Adrenal gland (tissue), 5 donors: ENCODE data around the gene POC1A.

Experiments
- POLR2A ChIP-seq, 2 donors: fragments of 450-650 bp; IDR thresholded peaks; one replicate each; pipeline ENCODE4 v1.6.1; 2017; ENCODE audit warnings: antibody characterized with exemption in 2 of 2, mild to moderate bottlenecking in 2 of 2, moderate library complexity in 1 of 2
- TF ChIP-seq, protein P1 (sequence below), 6 experiments: fragments of 450-650 bp in 4 of 6; fragments of 200-600 bp in 2 of 6; sonication (generic) in 1 of 6; IDR thresholded peaks; 1 replicate in 5 of 6; 2 replicates in 1 of 6; pipeline versions ENCODE4 v1.5.1 to v1.8.0; 2016 to 2021; ENCODE audit warnings: antibody characterized with exemption in 6 of 6, mild to moderate bottlenecking in 2 of 6, moderate library complexity in 1 of 6
- donor health status: DM: no; HTN: no; CAD: no.

DNA sequence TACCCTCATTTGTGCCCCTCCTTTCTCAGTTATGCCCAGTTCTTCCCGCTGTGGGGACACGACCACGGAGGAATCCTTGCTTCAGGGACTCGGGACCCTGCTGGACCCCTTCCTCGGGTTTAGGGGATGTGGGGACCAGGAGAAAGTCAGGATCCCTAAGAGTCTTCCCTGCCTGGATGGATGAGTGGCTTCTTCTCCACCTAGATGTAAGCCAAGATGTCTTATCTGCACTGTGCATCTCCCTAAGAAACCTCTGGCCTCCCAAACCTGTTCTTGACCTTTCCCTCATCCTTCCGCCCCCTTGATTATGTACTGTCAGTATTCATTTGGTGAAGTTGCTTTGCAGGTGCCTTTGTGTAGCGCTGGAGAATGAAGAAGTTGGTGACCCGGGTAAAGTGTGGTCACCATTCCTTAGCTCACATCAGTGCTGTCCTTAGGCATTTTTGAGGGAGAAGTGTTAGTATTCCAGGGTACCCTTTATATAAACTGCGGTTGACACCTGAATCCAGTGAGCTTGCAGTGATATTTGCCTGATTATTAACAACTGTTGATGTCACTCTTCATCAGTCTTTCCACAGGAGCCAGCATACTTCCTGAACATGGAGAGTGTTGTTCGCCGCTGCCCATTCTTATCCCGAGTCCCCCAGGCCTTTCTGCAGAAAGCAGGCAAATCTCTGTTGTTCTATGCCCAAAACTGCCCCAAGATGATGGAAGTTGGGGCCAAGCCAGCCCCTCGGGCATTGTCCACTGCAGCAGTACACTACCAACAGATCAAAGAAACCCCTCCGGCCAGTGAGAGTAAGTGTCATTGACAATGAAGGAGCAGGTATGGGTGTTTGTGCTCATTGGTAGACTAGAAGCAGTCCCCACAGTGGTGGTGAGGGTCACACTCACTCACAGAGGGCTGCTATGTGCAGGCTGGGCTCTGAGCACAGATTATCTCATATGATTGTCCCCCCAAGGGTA, 44.7 kb upstream of the POC1A start:
- no peak for TF ChIP-seq POLR2A (IDR thresholded peaks at IDR 0.05)
- TF ChIP-seq, protein P1, sequence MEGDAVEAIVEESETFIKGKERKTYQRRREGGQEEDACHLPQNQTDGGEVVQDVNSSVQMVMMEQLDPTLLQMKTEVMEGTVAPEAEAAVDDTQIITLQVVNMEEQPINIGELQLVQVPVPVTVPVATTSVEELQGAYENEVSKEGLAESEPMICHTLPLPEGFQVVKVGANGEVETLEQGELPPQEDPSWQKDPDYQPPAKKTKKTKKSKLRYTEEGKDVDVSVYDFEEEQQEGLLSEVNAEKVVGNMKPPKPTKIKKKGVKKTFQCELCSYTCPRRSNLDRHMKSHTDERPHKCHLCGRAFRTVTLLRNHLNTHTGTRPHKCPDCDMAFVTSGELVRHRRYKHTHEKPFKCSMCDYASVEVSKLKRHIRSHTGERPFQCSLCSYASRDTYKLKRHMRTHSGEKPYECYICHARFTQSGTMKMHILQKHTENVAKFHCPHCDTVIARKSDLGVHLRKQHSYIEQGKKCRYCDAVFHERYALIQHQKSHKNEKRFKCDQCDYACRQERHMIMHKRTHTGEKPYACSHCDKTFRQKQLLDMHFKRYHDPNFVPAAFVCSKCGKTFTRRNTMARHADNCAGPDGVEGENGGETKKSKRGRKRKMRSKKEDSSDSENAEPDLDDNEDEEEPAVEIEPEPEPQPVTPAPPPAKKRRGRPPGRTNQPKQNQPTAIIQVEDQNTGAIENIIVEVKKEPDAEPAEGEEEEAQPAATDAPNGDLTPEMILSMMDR (IDR thresholded peaks at IDR 0.05), result no peak
